Measurements from ENCODE around the gene PDZRN3. TPM values are rescaled to one million over a fixed set of nuclear protein-coding genes. Genes with fewer than 3 reads are reported as not detected.

The PDZRN3 gene
- total RNA-seq, 1 experiment from 2014 or later: not detected

DNA sequence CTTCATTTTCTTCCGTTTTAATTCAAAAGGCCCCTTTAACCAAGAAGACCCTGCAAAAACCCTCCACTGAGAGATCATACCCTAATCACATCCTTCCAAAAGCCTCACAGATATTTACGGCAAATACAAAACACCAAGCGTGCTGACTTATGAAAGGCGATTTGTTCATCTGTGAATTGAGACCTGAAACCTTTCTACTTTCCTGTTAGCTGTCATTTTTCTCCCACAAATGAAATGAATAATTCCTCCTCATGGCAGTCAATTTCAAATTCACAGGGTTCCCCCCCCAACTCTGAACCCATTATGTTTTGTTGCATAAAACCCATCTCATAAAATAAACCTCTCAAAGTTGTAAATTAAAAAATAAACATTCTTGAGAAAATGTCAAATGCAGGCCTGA, 149.6 kb downstream of the PDZRN3 start:
- intact Hi-C loops (cut with micrococcal nuclease; ENCODE audit: unreplicated experiment): no loop called here
- H3K9me3 ChIP-seq (ENCODE audit: control insufficient read depth, insufficient read depth, low read depth, low read length): no peaks in the 10 kb centered on the region
- no peak overlapping the region for H3K4me3 ChIP-seq (ENCODE audit: low read depth in 2 of 2, low read length in 2 of 2)
- ATAC-seq (no peak), DNase-seq (ENCODE audit: low read depth, low spot score) (no peak)
- CTCF ChIA-PET: no interaction called here
- BruUV-seq (replicated peaks): no TSS peak
- no peaks in the 10 kb centered on the region for H3K4me1 ChIP-seq (ENCODE audit: control insufficient read depth, insufficient read depth, low read length)
- no peaks in the 10 kb centered on the region for H3K27me3 ChIP-seq (ENCODE audit: control insufficient read depth, insufficient read depth, low read length)
- TF ChIP-seq SIN3A (IDR thresholded peaks at IDR 0.05; ENCODE audit: borderline replicate concordance, insufficient read depth, low read depth, low read length): no peak
- TF ChIP-seq TCF7L2 (IDR thresholded peaks at IDR 0.05; ENCODE audit: low read depth, low read length): no peak
- TF ChIP-seq, protein P1, sequence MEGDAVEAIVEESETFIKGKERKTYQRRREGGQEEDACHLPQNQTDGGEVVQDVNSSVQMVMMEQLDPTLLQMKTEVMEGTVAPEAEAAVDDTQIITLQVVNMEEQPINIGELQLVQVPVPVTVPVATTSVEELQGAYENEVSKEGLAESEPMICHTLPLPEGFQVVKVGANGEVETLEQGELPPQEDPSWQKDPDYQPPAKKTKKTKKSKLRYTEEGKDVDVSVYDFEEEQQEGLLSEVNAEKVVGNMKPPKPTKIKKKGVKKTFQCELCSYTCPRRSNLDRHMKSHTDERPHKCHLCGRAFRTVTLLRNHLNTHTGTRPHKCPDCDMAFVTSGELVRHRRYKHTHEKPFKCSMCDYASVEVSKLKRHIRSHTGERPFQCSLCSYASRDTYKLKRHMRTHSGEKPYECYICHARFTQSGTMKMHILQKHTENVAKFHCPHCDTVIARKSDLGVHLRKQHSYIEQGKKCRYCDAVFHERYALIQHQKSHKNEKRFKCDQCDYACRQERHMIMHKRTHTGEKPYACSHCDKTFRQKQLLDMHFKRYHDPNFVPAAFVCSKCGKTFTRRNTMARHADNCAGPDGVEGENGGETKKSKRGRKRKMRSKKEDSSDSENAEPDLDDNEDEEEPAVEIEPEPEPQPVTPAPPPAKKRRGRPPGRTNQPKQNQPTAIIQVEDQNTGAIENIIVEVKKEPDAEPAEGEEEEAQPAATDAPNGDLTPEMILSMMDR (IDR thresholded peaks at IDR 0.05): no peak
- TF ChIP-seq, protein P2, sequence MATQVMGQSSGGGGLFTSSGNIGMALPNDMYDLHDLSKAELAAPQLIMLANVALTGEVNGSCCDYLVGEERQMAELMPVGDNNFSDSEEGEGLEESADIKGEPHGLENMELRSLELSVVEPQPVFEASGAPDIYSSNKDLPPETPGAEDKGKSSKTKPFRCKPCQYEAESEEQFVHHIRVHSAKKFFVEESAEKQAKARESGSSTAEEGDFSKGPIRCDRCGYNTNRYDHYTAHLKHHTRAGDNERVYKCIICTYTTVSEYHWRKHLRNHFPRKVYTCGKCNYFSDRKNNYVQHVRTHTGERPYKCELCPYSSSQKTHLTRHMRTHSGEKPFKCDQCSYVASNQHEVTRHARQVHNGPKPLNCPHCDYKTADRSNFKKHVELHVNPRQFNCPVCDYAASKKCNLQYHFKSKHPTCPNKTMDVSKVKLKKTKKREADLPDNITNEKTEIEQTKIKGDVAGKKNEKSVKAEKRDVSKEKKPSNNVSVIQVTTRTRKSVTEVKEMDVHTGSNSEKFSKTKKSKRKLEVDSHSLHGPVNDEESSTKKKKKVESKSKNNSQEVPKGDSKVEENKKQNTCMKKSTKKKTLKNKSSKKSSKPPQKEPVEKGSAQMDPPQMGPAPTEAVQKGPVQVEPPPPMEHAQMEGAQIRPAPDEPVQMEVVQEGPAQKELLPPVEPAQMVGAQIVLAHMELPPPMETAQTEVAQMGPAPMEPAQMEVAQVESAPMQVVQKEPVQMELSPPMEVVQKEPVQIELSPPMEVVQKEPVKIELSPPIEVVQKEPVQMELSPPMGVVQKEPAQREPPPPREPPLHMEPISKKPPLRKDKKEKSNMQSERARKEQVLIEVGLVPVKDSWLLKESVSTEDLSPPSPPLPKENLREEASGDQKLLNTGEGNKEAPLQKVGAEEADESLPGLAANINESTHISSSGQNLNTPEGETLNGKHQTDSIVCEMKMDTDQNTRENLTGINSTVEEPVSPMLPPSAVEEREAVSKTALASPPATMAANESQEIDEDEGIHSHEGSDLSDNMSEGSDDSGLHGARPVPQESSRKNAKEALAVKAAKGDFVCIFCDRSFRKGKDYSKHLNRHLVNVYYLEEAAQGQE (IDR thresholded peaks at IDR 0.05; ENCODE audit: insufficient read depth in 1 of 2, low read depth in 2 of 2, low read length in 1 of 2): no peak
- no peak for TF ChIP-seq POLR2AphosphoS5 (IDR thresholded peaks at IDR 0.05; ENCODE audit: low read depth, low read length)
- POLR2A ChIA-PET: no interaction called here
- no peaks in the 10 kb centered on the region for H3K36me3 ChIP-seq (ENCODE audit: control insufficient read depth, insufficient read depth, low read length)
- no peak overlapping the region for H3K27ac ChIP-seq (ENCODE audit: low read length)
- in situ Hi-C loops (cut with HindIII; ENCODE audit: low pct_unique_long_range_greater_than_20kb, low sequenced_read_pairs): no loop called here

DNA sequence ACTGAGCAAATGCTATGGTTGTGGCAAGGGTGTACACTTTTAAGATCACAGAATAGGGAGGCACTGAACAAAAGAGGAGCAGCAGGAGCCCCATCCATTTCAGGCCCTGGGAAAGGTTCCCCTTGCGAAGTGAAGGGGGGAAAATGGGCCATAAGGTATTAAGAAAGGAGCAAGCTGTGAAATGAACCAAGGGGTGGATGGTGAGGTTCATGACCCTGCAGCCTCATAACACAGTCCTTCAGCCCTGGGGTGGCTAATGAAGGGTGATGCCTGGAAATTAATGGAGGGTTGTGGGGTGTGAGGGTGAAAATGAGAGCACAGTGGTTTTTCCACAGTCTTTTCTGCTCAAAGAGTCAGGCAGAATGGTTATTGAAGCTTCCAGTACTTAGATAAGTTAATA, 150.1 kb downstream of the PDZRN3 start:
- no peak for TF ChIP-seq SIN3A (IDR thresholded peaks at IDR 0.05; ENCODE audit: borderline replicate concordance, insufficient read depth, low read depth, low read length)
- TF ChIP-seq POLR2AphosphoS5 (IDR thresholded peaks at IDR 0.05; ENCODE audit: low read depth, low read length): no peak
- no peak for TF ChIP-seq TCF7L2 (IDR thresholded peaks at IDR 0.05; ENCODE audit: low read depth, low read length)
- TF ChIP-seq, protein P2 (IDR thresholded peaks at IDR 0.05; ENCODE audit: insufficient read depth in 1 of 2, low read depth in 2 of 2, low read length in 1 of 2): no peak
- TF ChIP-seq, protein P1 (IDR thresholded peaks at IDR 0.05): no peak
- ChIA-PET POLR2A (no interaction called here), CTCF (no interaction called here)
- in situ Hi-C loops (cut with HindIII; ENCODE audit: low pct_unique_long_range_greater_than_20kb, low sequenced_read_pairs) (no loop called here), intact Hi-C loops (cut with micrococcal nuclease; ENCODE audit: unreplicated experiment) (no loop called here)
- ATAC-seq (no peak), DNase-seq (ENCODE audit: low read depth, low spot score) (no peak)
- Histone ChIP-seq H3K27me3 (ENCODE audit: control insufficient read depth, insufficient read depth, low read length) (no peaks in the 10 kb centered on the region), H3K27ac (ENCODE audit: low read length) (no peak overlapping the region), H3K4me1 (ENCODE audit: control insufficient read depth, insufficient read depth, low read length) (no peaks in the 10 kb centered on the region), H3K9me3 (ENCODE audit: control insufficient read depth, insufficient read depth, low read depth, low read length) (no peaks in the 10 kb centered on the region), H3K36me3 (ENCODE audit: control insufficient read depth, insufficient read depth, low read length) (no peaks in the 10 kb centered on the region), H3K4me3 (ENCODE audit: low read depth in 2 of 2, low read length in 2 of 2) (no peak overlapping the region)
- BruUV-seq (replicated peaks): no TSS peak
